HG02852 (cell line): Measurements from ENCODE around the gene ELOVL5.
"Not testable (repeated sequence)": the region's sequence is repeated elsewhere in the genome, so short reads cannot be mapped to it uniquely, and the experiment has no call there.

Experiments used
- ATAC-seq: cut with Tn5 transposase; IDR thresholded peaks from one replicate; pipeline ENCODE4 v1.9.1; 2021; ENCODE audit warnings: mild to moderate bottlenecking, moderate library complexity; ENCODE audit not compliant: unreplicated experiment

The ELOVL5 gene

GRCh38 chr6:53309059-53309900 lies 39.5 kb downstream of the ELOVL5 start:
- peak; percentile 55 for ATAC-seq

GRCh38 chr6:53306819-53307347 lies 41.9 kb downstream of the ELOVL5 start:
- peak; percentile 65 for ATAC-seq

- not testable (repeated sequence) for ATAC-seq
These were observed 42.5 kb downstream of the ELOVL5 start for GRCh38 chr6:53306217-53306616.

- not testable (repeated sequence) for ATAC-seq
These were observed 43.2 kb downstream of the ELOVL5 start for GRCh38 chr6:53305506-53306005.

- ATAC-seq, result not testable (repeated sequence)
These were observed 43.8 kb downstream of the ELOVL5 start for GRCh38 chr6:53304953-53305352.

GRCh38 chr6:53302678-53303360 lies 45.9 kb downstream of the ELOVL5 start:
- ATAC-seq, result no peak

- ATAC-seq, result no peak
These were observed 46.8 kb downstream of the ELOVL5 start for GRCh38 chr6:53301801-53302537.

- no peak for ATAC-seq
These were observed 47.8 kb downstream of the ELOVL5 start for GRCh38 chr6:53300656-53301551.

- no peak for ATAC-seq
These were observed 49.3 kb downstream of the ELOVL5 start for GRCh38 chr6:53299331-53300005.

- ATAC-seq, result no peak
These were observed 51.7 kb downstream of the ELOVL5 start for GRCh38 chr6:53297004-53297403.

- ATAC-seq, result no peak
These were observed 53.6 kb downstream of the ELOVL5 start for GRCh38 chr6:53295176-53295575.

GRCh38 chr6:53294611-53295010 lies 54.1 kb downstream of the ELOVL5 start:
- ATAC-seq, result no peak

- no peak for ATAC-seq
These were observed 54.7 kb downstream of the ELOVL5 start for GRCh38 chr6:53294095-53294494.

GRCh38 chr6:53293691-53294090 lies 55.1 kb downstream of the ELOVL5 start:
- ATAC-seq, result no peak

GRCh38 chr6:53290537-53291510 lies 57.9 kb downstream of the ELOVL5 start:
- ATAC-seq, result no peak

- ATAC-seq, result no peak
These were observed 61.2 kb downstream of the ELOVL5 start for GRCh38 chr6:53287336-53288225.

GRCh38 chr6:53284901-53285300 lies 63.8 kb downstream of the ELOVL5 start:
- peak; percentile 51 for ATAC-seq
